Stimulated activated CD4-positive, alpha-beta T cell treated with anti-CD3 and anti-CD28 coated beads, Interleukin-4, amount 100 ng/mL, for 24 hours (primary cell): ENCODE data around the gene SDK1.

Source experiments
- DNase-seq: peaks from one replicate; pipeline ENCODE4 v3.0.0-alpha.2; 2020

Gene SDK1

DNA sequence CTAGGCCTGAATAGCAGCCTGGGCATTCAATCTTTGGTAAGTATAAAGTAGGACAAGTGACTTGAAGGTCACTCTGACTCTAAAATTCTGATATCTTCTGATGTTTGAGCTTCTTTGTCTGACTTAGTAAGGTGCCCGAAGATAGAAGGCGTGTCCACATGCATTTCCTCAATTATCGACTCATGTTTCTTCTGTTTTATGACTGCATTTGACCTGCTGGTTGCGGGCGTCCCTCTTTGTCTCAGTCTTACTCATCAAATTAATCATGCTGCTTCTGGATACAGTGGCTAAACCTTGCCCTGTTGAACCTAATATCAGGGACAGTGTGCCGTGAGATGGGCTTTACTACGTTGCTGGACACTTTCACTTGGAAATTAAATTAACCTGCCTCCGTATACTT, 534.1 kb downstream of the SDK1 start:
- DNase-seq = no peak

- no peak for DNase-seq
These were observed 535.8 kb downstream of the SDK1 start for GRCh38 chr7:3836855-3837254.

DNA sequence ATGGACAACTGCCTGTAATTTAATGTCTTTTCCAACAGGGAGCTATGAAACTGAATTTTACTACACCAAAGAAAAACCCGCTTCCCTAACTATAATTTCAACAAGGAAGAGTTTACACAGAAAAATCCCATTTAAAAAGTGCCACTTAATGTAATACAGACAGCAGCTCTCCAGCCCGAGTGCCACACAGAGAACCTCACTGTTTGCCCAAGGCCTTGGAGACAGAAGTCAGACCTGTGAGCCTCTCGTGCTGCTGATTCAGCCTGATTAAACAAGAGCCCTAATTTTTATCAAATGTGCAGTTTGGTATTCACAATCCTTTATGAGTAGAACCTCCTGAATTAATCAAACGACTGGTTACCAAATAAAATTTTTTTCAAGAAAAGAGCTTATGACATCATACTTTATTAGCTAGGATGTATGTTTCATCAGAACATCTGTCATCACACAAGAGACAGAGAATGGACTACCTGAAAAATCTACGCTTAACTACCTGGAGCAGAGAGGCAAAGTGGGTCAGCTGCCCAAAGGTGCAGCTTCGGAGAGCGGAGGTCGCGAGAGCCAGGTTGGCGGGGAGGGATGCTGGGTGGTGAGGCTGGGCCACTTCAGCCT, 543.6 kb downstream of the SDK1 start:
- DNase-seq = no peak

DNA sequence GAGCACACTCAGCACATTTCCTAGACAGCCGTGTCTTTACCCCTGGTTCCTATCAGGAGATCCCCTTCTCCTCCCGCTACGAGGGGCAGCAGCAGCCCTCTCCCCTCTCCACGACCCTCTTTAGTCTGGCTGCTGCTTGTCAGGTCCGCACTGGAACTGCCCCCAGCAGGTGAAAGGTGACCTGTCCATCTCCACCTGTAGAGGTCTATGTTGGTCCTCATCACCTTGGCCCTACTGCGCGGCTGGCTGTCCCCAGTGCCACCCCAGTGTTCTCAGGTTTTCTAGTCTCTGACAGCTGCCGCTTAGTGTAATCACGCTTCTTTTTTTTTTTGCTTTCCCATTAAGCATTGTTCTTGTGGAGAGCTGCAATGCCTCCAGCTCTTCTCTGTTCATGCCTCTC, 545.7 kb downstream of the SDK1 start:
- DNase-seq = no peak

DNA sequence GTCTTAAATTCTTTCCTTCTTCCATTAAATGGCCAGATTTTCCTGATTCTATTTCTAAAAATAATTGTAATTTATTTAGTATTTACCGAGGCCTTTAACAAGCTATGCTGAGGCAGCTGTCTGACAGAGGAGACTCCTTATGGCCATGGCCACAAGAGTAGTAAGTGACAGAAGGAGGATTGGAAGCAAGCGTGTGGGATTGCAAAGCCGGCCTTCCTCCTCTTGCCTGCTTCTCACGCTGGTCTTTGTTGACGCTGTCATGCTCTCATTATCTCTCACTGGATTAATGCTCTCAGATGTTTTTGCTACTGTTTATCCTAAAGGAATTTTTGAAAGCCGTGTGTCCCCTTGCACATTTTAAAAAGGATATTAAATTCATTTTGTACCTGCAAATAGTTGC, 546.3 kb downstream of the SDK1 start:
- DNase-seq = no peak

DNA sequence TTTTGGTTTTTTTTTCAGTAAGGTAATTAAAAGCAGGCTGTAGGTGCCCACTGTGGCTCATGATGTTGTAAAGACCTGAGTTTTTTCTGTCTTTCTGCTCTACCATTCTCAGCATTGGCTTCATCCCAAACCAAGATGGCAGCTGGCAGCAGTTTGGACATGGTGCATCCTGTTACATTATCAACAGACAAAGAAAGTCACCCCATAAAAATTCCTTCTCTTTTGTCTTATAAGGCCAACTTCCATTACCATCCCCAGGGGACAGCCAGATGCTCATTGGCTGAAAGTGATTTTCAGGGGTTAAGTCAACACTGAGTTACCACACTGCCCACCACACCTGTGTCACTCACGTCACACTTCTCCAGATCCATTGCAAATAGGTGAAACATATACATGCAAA, 558.4 kb downstream of the SDK1 start:
- DNase-seq = no peak

GRCh38 chr7:3860932-3861331, 559.9 kb downstream of the SDK1 start:
- DNase-seq = no peak

GRCh38 chr7:3861386-3861785, 560.3 kb downstream of the SDK1 start:
- DNase-seq = no peak

DNA sequence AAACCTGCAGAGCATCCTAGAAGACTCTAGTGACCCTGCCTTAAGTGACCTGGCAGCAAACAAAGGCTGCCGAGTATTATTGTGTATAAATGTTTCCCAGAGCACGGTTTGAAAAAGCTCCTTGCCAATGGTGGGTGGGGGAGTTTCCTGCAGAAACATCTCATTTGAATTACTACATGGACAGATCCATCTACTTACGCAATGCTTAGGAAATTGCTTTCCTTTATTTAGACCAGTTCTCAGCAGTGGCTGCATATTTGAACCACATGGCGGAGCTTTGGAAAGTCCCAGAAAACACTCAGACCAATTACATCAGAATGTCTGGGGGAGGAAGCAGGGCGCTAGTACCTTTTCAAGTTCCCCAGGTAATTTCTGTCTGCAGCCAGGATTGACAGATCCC, 560.9 kb downstream of the SDK1 start:
- DNase-seq = no peak

- no peak for DNase-seq
These were observed 561.7 kb downstream of the SDK1 start for GRCh38 chr7:3862774-3863173.

DNA sequence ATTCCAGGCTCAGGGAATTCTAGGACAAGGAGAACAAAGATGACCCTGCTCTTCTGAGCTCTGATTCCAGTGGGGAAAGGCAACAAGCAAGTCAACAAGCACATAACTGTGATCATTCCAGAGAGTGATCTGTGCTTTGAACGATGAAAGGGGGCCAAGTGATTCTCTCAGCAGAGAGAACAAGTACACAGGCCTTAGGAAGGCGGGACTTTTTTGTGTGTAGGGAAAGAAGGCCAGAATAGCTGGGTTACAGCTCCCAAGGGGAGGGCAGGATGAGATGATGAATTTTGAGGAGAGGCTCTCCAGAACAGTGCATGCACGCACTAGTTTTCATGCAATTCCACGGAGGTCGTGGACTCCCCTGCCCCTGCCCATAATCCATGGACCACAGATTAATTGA, 565.2 kb downstream of the SDK1 start:
- DNase-seq = no peak

GRCh38 chr7:3867863-3868262, 566.8 kb downstream of the SDK1 start:
- DNase-seq = no peak

DNA sequence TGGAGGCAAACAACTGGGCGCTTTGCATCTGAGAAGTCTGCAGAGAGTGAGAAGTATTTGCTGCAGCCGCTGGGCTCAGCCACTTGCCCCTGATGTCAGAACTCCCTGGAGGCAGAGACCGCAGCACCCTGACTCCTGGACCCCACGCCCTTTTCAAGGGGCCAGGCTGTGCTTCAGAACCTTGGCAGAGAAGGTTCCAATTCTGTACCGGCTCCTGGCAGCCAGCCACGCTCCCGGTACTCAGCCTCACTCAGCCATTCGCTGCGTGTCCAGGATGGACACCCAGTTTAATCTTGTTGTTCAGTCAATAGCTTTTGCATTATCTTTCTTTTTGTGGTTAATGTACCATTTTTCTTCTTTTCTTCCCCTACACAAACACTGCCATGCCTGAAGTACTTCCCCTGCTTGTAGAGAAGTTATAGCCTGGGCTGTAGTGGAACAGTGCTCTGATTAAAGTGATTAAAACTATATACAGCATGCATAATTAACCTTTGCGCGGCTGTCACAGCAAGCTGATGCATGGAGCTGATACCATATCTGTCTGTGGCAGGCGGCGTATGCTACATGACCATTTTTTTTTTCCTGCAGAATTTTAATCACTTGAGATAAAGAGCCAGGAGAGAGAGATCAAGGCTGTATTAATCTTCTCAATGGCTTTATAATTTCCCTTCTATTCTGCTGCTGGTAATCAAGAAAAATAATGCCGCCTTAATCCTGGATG, 578.5 kb downstream of the SDK1 start:
- DNase-seq = no peak

DNA sequence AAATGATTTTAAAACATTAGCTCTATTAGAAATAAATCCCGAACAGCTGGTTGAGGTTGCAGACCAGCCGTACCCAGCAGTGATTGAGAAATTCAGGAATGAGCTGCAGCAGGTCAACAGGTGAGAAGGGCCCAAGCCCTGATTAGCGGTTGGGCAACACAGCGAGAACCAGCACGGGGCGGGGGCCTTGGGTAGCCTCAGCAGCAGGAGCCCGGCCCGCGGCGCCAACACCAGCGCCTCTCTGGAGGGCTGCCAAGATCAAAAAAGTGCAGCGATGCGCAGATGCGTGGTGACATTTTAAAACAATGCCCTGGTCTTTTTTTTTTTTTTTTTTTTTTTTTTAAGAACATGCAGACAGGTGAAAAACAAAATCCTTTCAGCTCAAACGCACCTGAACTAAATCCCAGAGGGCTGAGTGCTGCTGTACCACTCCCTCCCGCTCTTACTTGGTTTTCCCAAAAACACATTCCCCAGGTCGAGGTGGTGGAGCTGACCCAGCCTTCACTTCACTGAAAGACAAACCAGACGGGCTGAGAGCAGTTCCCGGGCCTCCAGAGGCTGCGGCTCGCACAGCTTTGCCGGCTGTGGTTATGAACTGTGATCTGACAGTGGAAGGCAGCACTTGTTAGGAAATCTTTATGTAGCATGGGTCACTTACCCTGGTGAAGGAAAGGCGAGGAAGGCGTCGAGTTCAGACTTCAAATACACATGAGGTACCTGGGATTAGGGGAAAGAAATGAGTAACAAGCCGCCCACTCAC, 579.4 kb downstream of the SDK1 start:
- no peak for DNase-seq

DNA sequence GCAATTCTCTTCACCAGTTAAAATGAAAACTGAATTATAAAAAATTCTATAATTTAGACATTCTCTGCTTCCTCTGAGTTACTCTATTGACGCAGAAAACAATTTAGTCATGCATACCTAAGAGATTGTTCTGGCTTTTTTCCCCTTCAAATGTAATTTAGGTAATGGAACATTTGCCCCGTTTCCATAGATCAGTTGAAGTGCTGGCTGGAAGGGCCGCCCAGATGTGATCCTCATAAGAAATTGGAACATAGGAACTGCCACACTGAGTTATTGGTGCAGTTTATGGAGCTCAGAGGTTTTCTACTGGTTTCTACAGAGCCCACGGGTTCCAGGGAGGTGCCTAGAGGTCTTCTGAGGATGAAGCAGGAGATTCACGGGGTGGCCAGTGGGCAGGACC, 581.7 kb downstream of the SDK1 start:
- DNase-seq = no peak

DNA sequence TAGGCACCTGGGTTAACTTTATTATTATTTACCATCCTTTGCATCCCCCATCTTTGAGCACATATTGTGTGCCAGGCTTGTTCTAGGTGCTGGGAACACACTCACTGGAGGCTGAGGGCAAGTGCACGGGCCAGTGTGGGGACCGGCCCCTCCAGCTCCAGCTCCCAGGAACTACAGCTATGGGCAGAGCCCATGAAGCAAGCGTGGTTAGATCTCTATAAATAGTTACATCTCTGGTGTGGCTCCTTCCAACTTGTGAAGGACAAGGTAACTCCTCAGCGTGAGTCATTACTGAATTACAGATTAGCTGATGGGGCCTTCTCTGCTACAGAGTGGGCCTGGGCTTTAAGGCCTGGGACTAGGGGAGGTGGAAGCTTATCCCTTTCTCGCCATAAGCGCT, 583.5 kb downstream of the SDK1 start:
- no peak for DNase-seq

DNA sequence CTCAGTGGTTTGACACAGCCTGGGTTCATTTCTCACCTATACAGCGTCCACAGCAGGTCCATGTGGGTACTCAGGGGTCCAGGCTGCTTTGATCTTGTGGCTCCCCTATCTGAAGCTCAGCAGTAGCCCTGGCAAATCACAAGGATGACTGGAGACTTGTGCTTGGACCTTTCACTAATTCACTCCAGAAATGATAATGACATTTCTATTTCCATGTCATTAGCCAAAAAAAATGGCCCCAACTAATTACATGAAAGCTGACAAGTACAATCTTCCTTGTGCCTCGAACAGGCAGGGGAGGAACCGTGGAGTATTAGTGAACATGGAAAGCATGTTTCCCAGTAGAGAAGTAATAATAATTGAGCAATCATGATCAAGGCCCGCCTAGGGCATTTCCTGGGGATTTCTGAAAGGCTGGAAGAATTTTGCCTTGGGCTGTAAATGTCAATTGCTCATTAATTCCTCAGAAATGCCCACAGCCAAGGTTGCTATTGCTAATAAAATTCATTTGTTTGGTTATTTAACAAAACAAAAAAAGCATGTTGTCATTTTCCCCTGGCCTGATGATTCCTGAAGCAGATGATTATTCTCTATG, 586.1 kb downstream of the SDK1 start:
- no peak for DNase-seq

- DNase-seq = no peak
These were observed 587.0 kb downstream of the SDK1 start for GRCh38 chr7:3888096-3888495.

GRCh38 chr7:3892157-3892556, 591.1 kb downstream of the SDK1 start:
- no peak for DNase-seq

DNA sequence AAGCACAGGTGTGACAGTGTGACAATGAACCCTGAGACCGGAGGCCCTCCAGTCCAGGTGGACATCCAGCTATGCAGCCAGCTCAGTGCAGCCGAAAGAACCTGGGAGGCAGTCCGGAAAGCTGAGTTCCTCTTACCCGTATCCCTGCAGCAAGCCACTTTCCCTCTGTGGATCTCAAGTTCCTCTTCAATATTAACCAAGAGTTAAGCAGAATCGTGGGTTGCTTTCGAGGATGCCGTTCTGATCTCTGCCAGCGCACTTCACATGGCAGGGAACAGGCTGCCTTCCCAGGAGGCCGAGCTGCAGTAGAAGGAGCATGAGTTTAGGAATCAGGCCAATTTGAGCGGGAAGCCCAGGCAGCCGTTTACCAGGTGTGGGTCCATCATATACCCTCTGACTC, 591.6 kb downstream of the SDK1 start:
- no peak for DNase-seq

DNA sequence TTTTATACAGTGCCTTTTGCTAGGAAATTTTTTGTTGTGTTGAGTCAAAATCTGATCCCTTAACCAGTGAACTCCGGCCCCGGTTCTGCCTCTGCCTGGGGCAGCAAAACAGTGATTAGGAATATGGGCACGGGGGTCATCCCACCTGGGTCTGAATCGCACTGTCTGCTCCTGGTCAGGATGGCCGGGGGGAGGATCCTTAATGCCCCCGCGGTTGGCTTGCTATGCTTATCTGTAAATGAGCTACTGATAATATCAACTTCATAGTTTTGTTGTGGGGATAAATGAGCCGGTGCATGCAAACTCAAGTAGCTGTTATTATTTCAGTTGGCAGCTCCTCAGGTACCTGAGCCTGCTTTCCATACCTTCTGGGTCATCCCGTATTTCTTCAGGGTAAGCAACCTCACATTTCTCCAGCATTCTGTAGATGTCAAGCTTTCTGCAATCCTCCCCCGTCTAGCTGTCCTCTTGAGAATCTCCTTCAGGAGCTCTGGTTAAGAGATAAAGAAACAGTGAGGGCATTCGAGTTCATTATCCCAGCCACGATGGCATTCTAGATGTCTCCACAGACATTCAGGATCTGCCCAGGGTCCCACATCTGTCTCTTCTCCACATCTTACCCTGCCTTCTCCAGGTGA, 592.2 kb downstream of the SDK1 start:
- no peak for DNase-seq

GRCh38 chr7:3893789-3894153, 592.7 kb downstream of the SDK1 start:
- DNase-seq = no peak

DNA sequence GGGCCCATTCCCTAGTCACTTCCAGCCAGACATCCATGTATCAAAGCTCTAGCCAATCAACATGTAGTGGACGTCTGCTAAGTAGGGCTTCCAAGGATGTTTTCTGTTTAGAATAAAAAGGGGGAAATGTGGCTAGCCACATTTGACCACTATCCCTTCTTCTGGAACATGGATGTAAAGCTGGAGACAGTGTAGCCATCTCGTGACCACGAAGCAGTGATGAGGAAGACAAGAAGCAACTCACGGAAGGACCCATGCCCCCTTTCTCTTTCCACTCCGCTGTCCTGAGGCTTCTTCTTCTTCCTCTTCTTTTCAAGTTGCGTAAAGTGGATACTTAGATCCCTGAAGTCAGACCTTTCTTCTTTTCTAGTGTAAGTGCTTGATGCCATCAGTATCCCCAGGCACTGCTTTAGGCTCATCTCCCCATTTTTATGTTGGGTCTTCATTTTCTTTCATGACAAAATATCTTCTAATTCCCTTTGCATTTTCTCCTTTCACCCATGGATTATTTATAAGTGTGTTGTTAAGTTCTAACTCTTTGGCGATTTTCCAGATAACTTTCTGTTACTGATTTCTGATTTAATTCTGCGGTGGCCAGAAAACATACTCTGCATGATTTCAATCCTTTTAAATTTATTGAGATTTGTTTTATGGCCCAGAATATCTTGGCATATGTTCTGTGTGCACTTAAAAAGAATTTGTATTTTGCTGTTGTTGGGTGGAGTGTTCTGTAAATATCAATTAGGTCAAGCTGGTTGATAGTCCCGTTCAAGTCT, 594.5 kb downstream of the SDK1 start:
- DNase-seq = no peak
